ENCODE data around the gene SLC38A3. TPM values are rescaled to one million over a fixed set of nuclear protein-coding genes. Genes with fewer than 3 reads are reported as not detected.

SLC38A3 gene
- total and polyA plus RNA-seq, 2 of the 8 experiments (the other 6 are each of a cell fraction or from before 2014, with no cell fraction given) = 1.2 to 3.7 TPM

DNA sequence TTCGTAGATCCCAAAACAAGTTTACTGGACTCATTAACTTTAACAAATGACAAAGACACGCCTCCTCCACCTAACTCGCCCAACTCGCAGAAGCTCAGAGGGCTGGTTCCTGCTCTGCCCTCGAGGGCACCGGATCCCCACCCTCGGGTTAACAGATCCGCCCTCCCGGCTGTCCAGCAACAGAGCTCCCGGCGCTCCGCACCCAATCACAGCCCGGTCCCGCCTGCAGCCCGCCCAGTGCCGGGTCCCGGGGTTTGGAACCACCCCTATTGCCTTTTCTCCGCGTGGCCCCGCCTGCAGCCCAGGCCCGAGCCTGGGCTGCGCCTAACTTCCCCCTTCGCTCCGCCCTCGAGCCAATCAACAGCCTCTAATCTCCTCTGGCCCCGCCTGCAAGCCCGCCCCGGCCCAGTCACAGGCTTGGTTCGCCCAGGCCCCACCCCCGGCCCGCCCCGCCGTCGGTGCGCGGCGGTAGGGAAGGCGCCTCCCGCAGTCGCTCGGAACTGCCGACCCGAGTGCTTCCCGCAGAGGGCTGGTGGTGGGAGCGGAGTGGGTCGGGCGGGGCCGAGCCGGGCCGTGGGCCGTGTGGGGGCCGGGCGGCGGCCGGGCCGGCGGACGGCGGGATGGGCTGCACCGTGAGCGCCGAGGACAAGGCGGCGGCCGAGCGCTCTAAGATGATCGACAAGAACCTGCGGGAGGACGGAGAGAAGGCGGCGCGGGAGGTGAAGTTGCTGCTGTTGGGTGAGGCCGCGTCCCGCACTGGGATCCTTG lies 30.8 kb downstream of the SLC38A3 start, which contains the start of gene GNAI2 (continued):
- TF ChIP-seq E2F6 (IDR thresholded peaks at IDR 0.05) (no peak), TBP (IDR thresholded peaks at IDR 0.05; ENCODE audit: low read depth, low read length) (peak; percentile 86), SP2 (IDR thresholded peaks at IDR 0.05; ENCODE audit: low read length) (no peak; the same call in 1 of the 2 replicates), TAF7 (optimal IDR thresholded peaks at IDR 0.05; ENCODE audit: borderline replicate concordance, low read depth, low read length) (peak; percentile 87), YY1 (IDR thresholded peaks at IDR 0.05; ENCODE audit: low read depth, low read length) (no peak), PHF8 (conservative IDR thresholded peaks at IDR 0.05; ENCODE audit: low read depth, low read length) (peak; percentile 80), KDM4A (IDR thresholded peaks at IDR 0.05; ENCODE audit: low read depth, low read length, severe bottlenecking) (no peak), CREB1 (IDR thresholded peaks at IDR 0.05) (0 out of 2 replicates have a peak, but pooled peaks have one; percentile 17), POLR2A (IDR thresholded peaks at IDR 0.05; ENCODE audit: control extremely low read depth in 1 of 2, low read depth in 2 of 2, low read length in 2 of 2) (peak in 1 of 2 experiments; percentile 77; a peak in 2 of 3 replicates)
- TF ChIP-seq, protein P1, sequence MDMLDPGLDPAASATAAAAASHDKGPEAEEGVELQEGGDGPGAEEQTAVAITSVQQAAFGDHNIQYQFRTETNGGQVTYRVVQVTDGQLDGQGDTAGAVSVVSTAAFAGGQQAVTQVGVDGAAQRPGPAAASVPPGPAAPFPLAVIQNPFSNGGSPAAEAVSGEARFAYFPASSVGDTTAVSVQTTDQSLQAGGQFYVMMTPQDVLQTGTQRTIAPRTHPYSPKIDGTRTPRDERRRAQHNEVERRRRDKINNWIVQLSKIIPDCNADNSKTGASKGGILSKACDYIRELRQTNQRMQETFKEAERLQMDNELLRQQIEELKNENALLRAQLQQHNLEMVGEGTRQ (IDR thresholded peaks at IDR 0.05; ENCODE audit: low read length) = 0 out of 2 replicates have a peak, but pooled peaks have one; percentile 4
- TF ChIP-seq, protein P2, sequence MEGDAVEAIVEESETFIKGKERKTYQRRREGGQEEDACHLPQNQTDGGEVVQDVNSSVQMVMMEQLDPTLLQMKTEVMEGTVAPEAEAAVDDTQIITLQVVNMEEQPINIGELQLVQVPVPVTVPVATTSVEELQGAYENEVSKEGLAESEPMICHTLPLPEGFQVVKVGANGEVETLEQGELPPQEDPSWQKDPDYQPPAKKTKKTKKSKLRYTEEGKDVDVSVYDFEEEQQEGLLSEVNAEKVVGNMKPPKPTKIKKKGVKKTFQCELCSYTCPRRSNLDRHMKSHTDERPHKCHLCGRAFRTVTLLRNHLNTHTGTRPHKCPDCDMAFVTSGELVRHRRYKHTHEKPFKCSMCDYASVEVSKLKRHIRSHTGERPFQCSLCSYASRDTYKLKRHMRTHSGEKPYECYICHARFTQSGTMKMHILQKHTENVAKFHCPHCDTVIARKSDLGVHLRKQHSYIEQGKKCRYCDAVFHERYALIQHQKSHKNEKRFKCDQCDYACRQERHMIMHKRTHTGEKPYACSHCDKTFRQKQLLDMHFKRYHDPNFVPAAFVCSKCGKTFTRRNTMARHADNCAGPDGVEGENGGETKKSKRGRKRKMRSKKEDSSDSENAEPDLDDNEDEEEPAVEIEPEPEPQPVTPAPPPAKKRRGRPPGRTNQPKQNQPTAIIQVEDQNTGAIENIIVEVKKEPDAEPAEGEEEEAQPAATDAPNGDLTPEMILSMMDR (IDR thresholded peaks at IDR 0.05; ENCODE audit: control extremely low read depth in 1 of 3, insufficient read depth in 1 of 3, low read depth in 1 of 3, low read length in 3 of 3) = no peak

Measured in H1 (cell line).